ENCODE measurements around the gene AJAP1. TPM values are rescaled to one million over a fixed set of nuclear protein-coding genes. Genes with fewer than 3 reads are reported as not detected.

Gene AJAP1
- polyA plus RNA-seq, 1 donor from 2014 or later, result 7.9 TPM

GRCh38 chr1:4759671-4760070 lies 105.3 kb downstream of the AJAP1 start:
- Histone ChIP-seq H3K79me2 (replicated peaks; ENCODE audit: insufficient read depth, low read length) (no peaks in the 10 kb centered on the region), H3K9ac (ENCODE audit: low read length) (no peak overlapping the region), H2AFZ (ENCODE audit: low read depth, low read length) (no peak overlapping the region), H3K4me3 (ENCODE audit: low read length) (no peak overlapping the region), H3K9me2 (ENCODE audit: insufficient read depth, low read length) (no peaks in the 10 kb centered on the region), H3K27ac (ENCODE audit: low read length) (no peak overlapping the region), H3K4me2 (ENCODE audit: low read length) (no peak overlapping the region), H3K9me3 (ENCODE audit: low read length) (no peaks in the 10 kb centered on the region), H3K36me3 (ENCODE audit: insufficient read depth, low read length) (no peaks in the 10 kb centered on the region), H3K27me3 (ENCODE audit: insufficient read depth, low read depth, low read length) (no peaks in the 10 kb centered on the region), H3F3A (ENCODE audit: insufficient read depth, low read length, poor library complexity, severe bottlenecking) (no peaks in the 10 kb centered on the region), H4K20me1 (ENCODE audit: insufficient read depth) (no peaks in the 10 kb centered on the region)
- TF ChIP-seq SMC3 (conservative IDR thresholded peaks at IDR 0.05; ENCODE audit: poor library complexity) (no peak), EP300 (conservative IDR thresholded peaks at IDR 0.05; ENCODE audit: poor library complexity, severe bottlenecking) (no peak), EZH2 (IDR thresholded peaks at IDR 0.05; ENCODE audit: borderline replicate concordance, insufficient read depth, low read length, poor library complexity, severe bottlenecking) (no peak), REST (IDR thresholded peaks at IDR 0.05; ENCODE audit: borderline replicate concordance) (no peak), POLR2AphosphoS5 (IDR thresholded peaks at IDR 0.05) (no peak), MXI1 (conservative IDR thresholded peaks at IDR 0.05; ENCODE audit: poor library complexity, severe bottlenecking) (no peak), RAD21 (conservative IDR thresholded peaks at IDR 0.05) (no peak), CTCF (IDR thresholded peaks at IDR 0.05; ENCODE audit: poor library complexity, severe bottlenecking) (no peak), TAF1 (IDR thresholded peaks at IDR 0.05; ENCODE audit: low read depth) (no peak)

DNA sequence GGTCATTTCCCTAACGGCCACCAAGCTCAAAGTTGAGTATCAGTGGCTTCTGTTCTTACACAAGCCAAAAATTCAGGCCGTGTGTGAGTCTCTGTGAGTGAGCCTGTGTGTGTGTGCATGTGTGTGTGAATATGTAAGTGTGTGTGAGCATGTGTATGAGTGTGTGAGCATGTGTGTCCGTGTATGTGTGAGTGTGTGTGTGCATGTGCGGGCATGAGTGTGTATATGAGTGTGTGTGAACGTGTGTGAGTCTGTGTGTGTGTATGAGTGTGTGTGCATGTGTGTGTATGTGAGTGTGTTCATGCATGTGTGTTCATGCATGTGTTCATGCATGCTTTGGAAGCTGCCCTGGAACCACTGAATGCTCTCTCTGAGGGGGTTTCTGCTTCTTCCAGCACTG lies 105.7 kb downstream of the AJAP1 start:
- H3K4me3 ChIP-seq (ENCODE audit: low read length), result no peak overlapping the region
- H3K4me2 ChIP-seq (ENCODE audit: low read length), result no peak overlapping the region
- no peaks in the 10 kb centered on the region for H3K9me3 ChIP-seq (ENCODE audit: low read length)
- TF ChIP-seq POLR2AphosphoS5 (IDR thresholded peaks at IDR 0.05) (no peak), SMC3 (conservative IDR thresholded peaks at IDR 0.05; ENCODE audit: poor library complexity) (no peak), MXI1 (conservative IDR thresholded peaks at IDR 0.05; ENCODE audit: poor library complexity, severe bottlenecking) (no peak), CTCF (IDR thresholded peaks at IDR 0.05; ENCODE audit: poor library complexity, severe bottlenecking) (no peak), EZH2 (IDR thresholded peaks at IDR 0.05; ENCODE audit: borderline replicate concordance, insufficient read depth, low read length, poor library complexity, severe bottlenecking) (no peak), EP300 (conservative IDR thresholded peaks at IDR 0.05; ENCODE audit: poor library complexity, severe bottlenecking) (no peak)
- H3K79me2 ChIP-seq (replicated peaks; ENCODE audit: insufficient read depth, low read length), result no peaks in the 10 kb centered on the region
- no peaks in the 10 kb centered on the region for H3K36me3 ChIP-seq (ENCODE audit: insufficient read depth, low read length)
- no peak overlapping the region for H3K27ac ChIP-seq (ENCODE audit: low read length)
- no peaks in the 10 kb centered on the region for H3F3A ChIP-seq (ENCODE audit: insufficient read depth, low read length, poor library complexity, severe bottlenecking)
- H3K9me2 ChIP-seq (ENCODE audit: insufficient read depth, low read length), result no peaks in the 10 kb centered on the region
- H3K9ac ChIP-seq (ENCODE audit: low read length), result no peak overlapping the region
- H2AFZ ChIP-seq (ENCODE audit: low read depth, low read length), result no peak overlapping the region
- no peaks in the 10 kb centered on the region for H3K27me3 ChIP-seq (ENCODE audit: insufficient read depth, low read depth, low read length)
- H4K20me1 ChIP-seq (ENCODE audit: insufficient read depth), result no peaks in the 10 kb centered on the region

All from neural cell (in vitro differentiated cells).